H1 (cell line): ENCODE measurements around the gene SLC2A3. TPM values are rescaled to one million over a fixed set of nuclear protein-coding genes. Genes with fewer than 3 reads are reported as not detected.

Source experiments
- polyA plus RNA-seq, 7 experiments: library from polyadenylated mRNA; depleted of rRNA in 3 of 7; stranded (reverse) in 5 of 7; unstranded in 2 of 7; fragments of >200 nt in 5 of 7; fragments of 200-250 nt in 2 of 7; gene quantifications; 1 replicate in 5 of 7; 2 replicates in 1 of 7; 4 replicates in 1 of 7; pipeline versions ENCODE4 v1.2.1 to v1.2.3, GENCODE V29; 2011 to 2013; ENCODE audit warnings: missing spikeins in 2 of 7, mixed read lengths in 2 of 7
- total RNA-seq: library from RNA; stranded (reverse); fragmentation: NEBNext Ultra II Directional; extraction: Animal tissue kit (Norgen Biotek cat#: 25700); gene quantifications from 2 replicates; pipeline ENCODE4 v1.2.1, GENCODE V29; 2021
- TF ChIP-seq, protein P1 (sequence below): fragments of 300-600 bp; sonication (generic); IDR thresholded peaks from 2 replicates; pipeline ENCODE4 v1.7.1; 2012; ENCODE audit warnings: low read length, moderate library complexity, mild to moderate bottlenecking, inconsistent platforms; ENCODE audit not compliant: insufficient replicate concordance

SLC2A3 gene
- total and polyA plus RNA-seq, 2 of the 8 experiments (the other 6 are each of a cell fraction or from before 2014, with no cell fraction given): 417 to 688 TPM

DNA sequence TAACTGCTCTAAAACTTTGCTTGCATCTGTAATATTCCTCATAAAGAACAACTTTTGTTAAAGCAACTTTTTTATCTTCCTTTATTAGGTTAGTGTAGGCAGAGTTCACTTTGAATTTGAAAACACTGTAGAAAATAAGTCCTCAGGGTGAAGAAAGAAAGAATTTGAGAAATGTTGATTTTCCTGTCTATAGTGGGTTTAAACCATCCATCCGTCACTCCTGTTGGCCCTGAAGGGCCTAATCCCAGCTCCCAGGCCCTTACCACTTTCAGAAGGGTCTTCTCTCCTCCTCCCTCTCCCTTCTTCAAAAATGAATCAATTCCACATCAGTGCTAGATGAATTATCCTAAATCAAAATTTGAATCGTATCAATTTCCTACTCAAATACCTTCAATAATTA, 4.9 kb upstream of the SLC2A3 start (continued):
- TF ChIP-seq, protein P1, sequence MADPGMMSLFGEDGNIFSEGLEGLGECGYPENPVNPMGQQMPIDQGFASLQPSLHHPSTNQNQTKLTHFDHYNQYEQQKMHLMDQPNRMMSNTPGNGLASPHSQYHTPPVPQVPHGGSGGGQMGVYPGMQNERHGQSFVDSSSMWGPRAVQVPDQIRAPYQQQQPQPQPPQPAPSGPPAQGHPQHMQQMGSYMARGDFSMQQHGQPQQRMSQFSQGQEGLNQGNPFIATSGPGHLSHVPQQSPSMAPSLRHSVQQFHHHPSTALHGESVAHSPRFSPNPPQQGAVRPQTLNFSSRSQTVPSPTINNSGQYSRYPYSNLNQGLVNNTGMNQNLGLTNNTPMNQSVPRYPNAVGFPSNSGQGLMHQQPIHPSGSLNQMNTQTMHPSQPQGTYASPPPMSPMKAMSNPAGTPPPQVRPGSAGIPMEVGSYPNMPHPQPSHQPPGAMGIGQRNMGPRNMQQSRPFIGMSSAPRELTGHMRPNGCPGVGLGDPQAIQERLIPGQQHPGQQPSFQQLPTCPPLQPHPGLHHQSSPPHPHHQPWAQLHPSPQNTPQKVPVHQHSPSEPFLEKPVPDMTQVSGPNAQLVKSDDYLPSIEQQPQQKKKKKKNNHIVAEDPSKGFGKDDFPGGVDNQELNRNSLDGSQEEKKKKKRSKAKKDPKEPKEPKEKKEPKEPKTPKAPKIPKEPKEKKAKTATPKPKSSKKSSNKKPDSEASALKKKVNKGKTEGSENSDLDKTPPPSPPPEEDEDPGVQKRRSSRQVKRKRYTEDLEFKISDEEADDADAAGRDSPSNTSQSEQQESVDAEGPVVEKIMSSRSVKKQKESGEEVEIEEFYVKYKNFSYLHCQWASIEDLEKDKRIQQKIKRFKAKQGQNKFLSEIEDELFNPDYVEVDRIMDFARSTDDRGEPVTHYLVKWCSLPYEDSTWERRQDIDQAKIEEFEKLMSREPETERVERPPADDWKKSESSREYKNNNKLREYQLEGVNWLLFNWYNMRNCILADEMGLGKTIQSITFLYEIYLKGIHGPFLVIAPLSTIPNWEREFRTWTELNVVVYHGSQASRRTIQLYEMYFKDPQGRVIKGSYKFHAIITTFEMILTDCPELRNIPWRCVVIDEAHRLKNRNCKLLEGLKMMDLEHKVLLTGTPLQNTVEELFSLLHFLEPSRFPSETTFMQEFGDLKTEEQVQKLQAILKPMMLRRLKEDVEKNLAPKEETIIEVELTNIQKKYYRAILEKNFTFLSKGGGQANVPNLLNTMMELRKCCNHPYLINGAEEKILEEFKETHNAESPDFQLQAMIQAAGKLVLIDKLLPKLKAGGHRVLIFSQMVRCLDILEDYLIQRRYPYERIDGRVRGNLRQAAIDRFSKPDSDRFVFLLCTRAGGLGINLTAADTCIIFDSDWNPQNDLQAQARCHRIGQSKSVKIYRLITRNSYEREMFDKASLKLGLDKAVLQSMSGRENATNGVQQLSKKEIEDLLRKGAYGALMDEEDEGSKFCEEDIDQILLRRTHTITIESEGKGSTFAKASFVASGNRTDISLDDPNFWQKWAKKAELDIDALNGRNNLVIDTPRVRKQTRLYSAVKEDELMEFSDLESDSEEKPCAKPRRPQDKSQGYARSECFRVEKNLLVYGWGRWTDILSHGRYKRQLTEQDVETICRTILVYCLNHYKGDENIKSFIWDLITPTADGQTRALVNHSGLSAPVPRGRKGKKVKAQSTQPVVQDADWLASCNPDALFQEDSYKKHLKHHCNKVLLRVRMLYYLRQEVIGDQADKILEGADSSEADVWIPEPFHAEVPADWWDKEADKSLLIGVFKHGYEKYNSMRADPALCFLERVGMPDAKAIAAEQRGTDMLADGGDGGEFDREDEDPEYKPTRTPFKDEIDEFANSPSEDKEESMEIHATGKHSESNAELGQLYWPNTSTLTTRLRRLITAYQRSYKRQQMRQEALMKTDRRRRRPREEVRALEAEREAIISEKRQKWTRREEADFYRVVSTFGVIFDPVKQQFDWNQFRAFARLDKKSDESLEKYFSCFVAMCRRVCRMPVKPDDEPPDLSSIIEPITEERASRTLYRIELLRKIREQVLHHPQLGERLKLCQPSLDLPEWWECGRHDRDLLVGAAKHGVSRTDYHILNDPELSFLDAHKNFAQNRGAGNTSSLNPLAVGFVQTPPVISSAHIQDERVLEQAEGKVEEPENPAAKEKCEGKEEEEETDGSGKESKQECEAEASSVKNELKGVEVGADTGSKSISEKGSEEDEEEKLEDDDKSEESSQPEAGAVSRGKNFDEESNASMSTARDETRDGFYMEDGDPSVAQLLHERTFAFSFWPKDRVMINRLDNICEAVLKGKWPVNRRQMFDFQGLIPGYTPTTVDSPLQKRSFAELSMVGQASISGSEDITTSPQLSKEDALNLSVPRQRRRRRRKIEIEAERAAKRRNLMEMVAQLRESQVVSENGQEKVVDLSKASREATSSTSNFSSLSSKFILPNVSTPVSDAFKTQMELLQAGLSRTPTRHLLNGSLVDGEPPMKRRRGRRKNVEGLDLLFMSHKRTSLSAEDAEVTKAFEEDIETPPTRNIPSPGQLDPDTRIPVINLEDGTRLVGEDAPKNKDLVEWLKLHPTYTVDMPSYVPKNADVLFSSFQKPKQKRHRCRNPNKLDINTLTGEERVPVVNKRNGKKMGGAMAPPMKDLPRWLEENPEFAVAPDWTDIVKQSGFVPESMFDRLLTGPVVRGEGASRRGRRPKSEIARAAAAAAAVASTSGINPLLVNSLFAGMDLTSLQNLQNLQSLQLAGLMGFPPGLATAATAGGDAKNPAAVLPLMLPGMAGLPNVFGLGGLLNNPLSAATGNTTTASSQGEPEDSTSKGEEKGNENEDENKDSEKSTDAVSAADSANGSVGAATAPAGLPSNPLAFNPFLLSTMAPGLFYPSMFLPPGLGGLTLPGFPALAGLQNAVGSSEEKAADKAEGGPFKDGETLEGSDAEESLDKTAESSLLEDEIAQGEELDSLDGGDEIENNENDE: no peak
